Occipital lobe (tissue), 3 donors: ENCODE measurements around the gene HHEX. TPM values are rescaled to one million over a fixed set of nuclear protein-coding genes. Genes with fewer than 3 reads are reported as not detected.
"Not testable (repeated sequence)": the region's sequence is repeated elsewhere in the genome, so short reads cannot be mapped to it uniquely, and the experiment has no call there.

Experiments used
- DNase-seq: peaks from one replicate; lab custom pipeline; 2025; lab: John Stamatoyannopoulos, UW
- small RNA-seq: library from RNA; depleted of rRNA; stranded (forward); fragments of <200 nt; gene quantifications from one replicate; pipeline ENCODE3, GENCODE V24; 2014
- total RNA-seq: library from RNA; depleted of rRNA; stranded (reverse); fragments of >200 nt; gene quantifications from one replicate; pipeline ENCODE4 v1.2.3, GENCODE V29; 2014

HHEX gene
- total RNA-seq, 1 donor from 2014 or later: 1.6 TPM

- DNase-seq: no peak
Measured at GRCh38 chr10:92732958-92733357, 43.2 kb downstream of the HHEX start.

- no peak for DNase-seq
Measured at GRCh38 chr10:92734301-92734700, 44.5 kb downstream of the HHEX start.

- DNase-seq: no peak
Measured at GRCh38 chr10:92735938-92736337, 46.2 kb downstream of the HHEX start.

- no peak for DNase-seq
Measured at GRCh38 chr10:92737484-92737883, 47.7 kb downstream of the HHEX start.

- no peak for DNase-seq
Measured at GRCh38 chr10:92740762-92741161, 51.0 kb downstream of the HHEX start.

- not testable (repeated sequence) for DNase-seq
Measured at GRCh38 chr10:92741741-92742140, 52.0 kb downstream of the HHEX start.

- no peak for DNase-seq
Measured at GRCh38 chr10:92742331-92743228, 52.8 kb downstream of the HHEX start.

Small RNA genes within 50 kb of the gene (small RNA-seq; reads per million reads assigned to genes)
- not detected for gene RF00019
- not detected for gene RN7SL644P

Other genes starting within 250 kb of the HHEX start
- gene IDE, start 115.9 kb upstream of the HHEX start, total RNA-seq: 19.7 TPM
- 7.3 TPM for gene KIF11, start 96.8 kb upstream of the HHEX start, total RNA-seq
- gene EXOC6, start 158.6 kb downstream of the HHEX start, total RNA-seq: 147 TPM